SH-SY5Y (cell line): ENCODE results near the gene BCAP31.

ENCODE experiments used
- GATA2 ChIP-seq: IDR thresholded peaks from 2 replicates; pipeline ENCODE4 v1.6.1; 2011; ENCODE audit warnings: mild to moderate bottlenecking, low read depth, low read length
- GATA3 ChIP-seq: IDR thresholded peaks from 2 replicates; pipeline ENCODE4 v1.6.1; 2011; ENCODE audit warnings: low read depth, mild to moderate bottlenecking, low read length, moderate library complexity

BCAP31 gene

GRCh38 chrX:153724252-153725038, at the start of gene BCAP31, which contains the start of gene ABCD1:
Gene BCAP31, minus strand, starts transcription at chrX:153724387. Its CDS starts 1,143 bp downstream, at chrX:153723244.
Gene ABCD1, plus strand, starts transcription at chrX:153724856. Its CDS starts 411 bp downstream, at chrX:153725267.
- TF ChIP-seq GATA3 = no peak
- TF ChIP-seq GATA2 = no peak

GRCh38 chrX:153773218-153773611, 49.0 kb upstream of the BCAP31 start:
- TF ChIP-seq GATA2 (no peak), GATA3 (no peak)

- TF ChIP-seq GATA3 (no peak), GATA2 (no peak)
Measured at GRCh38 chrX:153772316-153773217, 48.4 kb upstream of the BCAP31 start.

GRCh38 chrX:153771415-153772315, 47.5 kb upstream of the BCAP31 start:
- TF ChIP-seq GATA2 (no peak), GATA3 (no peak)

GRCh38 chrX:153770601-153771414, 46.6 kb upstream of the BCAP31 start:
- TF ChIP-seq GATA2 (no peak), GATA3 (no peak)

GRCh38 chrX:153769865-153770600, 45.8 kb upstream of the BCAP31 start:
- TF ChIP-seq GATA3 (no peak), GATA2 (no peak)

- TF ChIP-seq GATA3 (no peak), GATA2 (no peak)
Measured at GRCh38 chrX:153769158-153769864, 45.1 kb upstream of the BCAP31 start.

- TF ChIP-seq GATA3 = no peak
- TF ChIP-seq GATA2 = no peak
Measured at GRCh38 chrX:153768311-153769157, 44.3 kb upstream of the BCAP31 start.

GRCh38 chrX:153767674-153768055, 43.5 kb upstream of the BCAP31 start:
- TF ChIP-seq GATA3 (no peak), GATA2 (no peak)

GRCh38 chrX:153766871-153767673, 42.9 kb upstream of the BCAP31 start:
- no peak for TF ChIP-seq GATA3
- no peak for TF ChIP-seq GATA2
